WTC11 (cell line): ENCODE data around the gene PSD2. TPM values are rescaled to one million over a fixed set of nuclear protein-coding genes. Genes with fewer than 3 reads are reported as not detected.
"Not testable (repeated sequence)": the region's sequence is repeated elsewhere in the genome, so short reads cannot be mapped to it uniquely, and the experiment has no call there.

Source experiments
- ATAC-seq: fragments of 200-7000 bp; cut with Tn5 transposase; 2 replicates; pipeline ENCODE4 v1.10.0; 2021; ENCODE audit warnings: mild to moderate bottlenecking, moderate library complexity
- CTCF ChIA-PET: fragments of 300-600 bp; sonication (Branson Sonifier 250); formaldehyde crosslinking; loops from one replicate; lab custom pipeline; 2021; ENCODE audit warnings: antibody characterized with exemption; lab: Charles Lee
- POLR2A ChIA-PET: fragments of 350-600 bp; sonication (Branson Sonifier 250); formaldehyde crosslinking; loops from one replicate; lab custom pipeline; 2021; ENCODE audit warnings: antibody characterized with exemption; lab: Charles Lee
- DNase-seq: peaks from one replicate; pipeline ENCODE4 v3.0.0; 2021; ENCODE audit warnings: low spot score
- H3K27ac Mint-ChIP-seq: 2 replicates; pipeline ENCODE4 v1.8.0; 2021; ENCODE audit warnings: mixed read lengths
- H3K27me3 Mint-ChIP-seq: 2 replicates; pipeline ENCODE4 v1.8.0; 2021; ENCODE audit warnings: low read depth, mild to moderate bottlenecking, moderate library complexity, mixed read lengths
- H3K36me3 Mint-ChIP-seq: 2 replicates; pipeline ENCODE4 v1.8.0; 2021; ENCODE audit warnings: mixed read lengths
- H3K4me1 Mint-ChIP-seq: 2 replicates; pipeline ENCODE4 v1.8.0; 2022; ENCODE audit warnings: mixed read lengths
- H3K4me3 Mint-ChIP-seq: 2 replicates; pipeline ENCODE4 v1.8.0; 2021; ENCODE audit warnings: mild to moderate bottlenecking, moderate library complexity, mixed read lengths
- H3K9me3 Mint-ChIP-seq: 2 replicates; pipeline ENCODE4 v1.8.0; 2021; ENCODE audit warnings: mixed read lengths
- ETV6 ChIP-seq: sonication (generic); formaldehyde crosslinking; IDR thresholded peaks from 2 replicates; pipeline ENCODE4 v1.8.1; 2022; ENCODE audit warnings: mild to moderate bottlenecking, missing genetic modification reagents
- SP1 ChIP-seq: sonication (generic); formaldehyde crosslinking; conservative IDR thresholded peaks from 2 replicates; pipeline ENCODE4 v1.8.1; 2022; ENCODE audit warnings: missing genetic modification reagents
- TCF7 ChIP-seq: sonication (generic); formaldehyde crosslinking; IDR thresholded peaks from 2 replicates; pipeline ENCODE4 v1.8.0; 2022; ENCODE audit warnings: mild to moderate bottlenecking, low read depth, missing genetic modification reagents, moderate library complexity
- TEAD1 ChIP-seq: sonication (generic); formaldehyde crosslinking; IDR thresholded peaks from 2 replicates; pipeline ENCODE4 v1.8.0; 2022; ENCODE audit warnings: mild to moderate bottlenecking, missing genetic modification reagents
- TP53 ChIP-seq: sonication (generic); formaldehyde crosslinking; IDR thresholded peaks from 2 replicates; pipeline ENCODE4 v1.8.1; 2023; ENCODE audit warnings: mild to moderate bottlenecking, missing genetic modification reagents
- ZNF263 ChIP-seq: sonication (generic); formaldehyde crosslinking; IDR thresholded peaks from 2 replicates; pipeline ENCODE4 v1.8.1; 2022; ENCODE audit warnings: low read depth, mild to moderate bottlenecking, moderate library complexity, missing genetic modification reagents
- total RNA-seq: library from RNA; stranded (reverse); gene quantifications from 3 replicates; pipeline ENCODE4 v1.2.3, GENCODE V29; 2021
- TF ChIP-seq, protein P1 (sequence below): fragments of 250-450 bp; sonication (Bioruptor Pico); IDR thresholded peaks from 2 replicates; pipeline ENCODE4 v1.9.0; 2021; ENCODE audit warnings: mild to moderate bottlenecking
- TF ChIP-seq, protein P2 (sequence below): fragments of 250-450 bp; sonication (Bioruptor Pico); IDR thresholded peaks from 2 replicates; pipeline ENCODE4 v1.9.0; 2021; ENCODE audit warnings: mild to moderate bottlenecking, borderline replicate concordance
- TF ChIP-seq, protein P3 (sequence below): fragments of 200-600 bp; IDR thresholded peaks from 2 replicates; pipeline ENCODE4 v1.8.0; 2022; ENCODE audit warnings: antibody characterized with exemption
- TF ChIP-seq, protein P4 (sequence below): sonication (generic); formaldehyde crosslinking; IDR thresholded peaks from 2 replicates; pipeline ENCODE4 v1.8.0; 2023; ENCODE audit warnings: mild to moderate bottlenecking, missing genetic modification reagents

PSD2 gene
- total RNA-seq, 1 experiment from 2014 or later = 0.57 TPM

DNA sequence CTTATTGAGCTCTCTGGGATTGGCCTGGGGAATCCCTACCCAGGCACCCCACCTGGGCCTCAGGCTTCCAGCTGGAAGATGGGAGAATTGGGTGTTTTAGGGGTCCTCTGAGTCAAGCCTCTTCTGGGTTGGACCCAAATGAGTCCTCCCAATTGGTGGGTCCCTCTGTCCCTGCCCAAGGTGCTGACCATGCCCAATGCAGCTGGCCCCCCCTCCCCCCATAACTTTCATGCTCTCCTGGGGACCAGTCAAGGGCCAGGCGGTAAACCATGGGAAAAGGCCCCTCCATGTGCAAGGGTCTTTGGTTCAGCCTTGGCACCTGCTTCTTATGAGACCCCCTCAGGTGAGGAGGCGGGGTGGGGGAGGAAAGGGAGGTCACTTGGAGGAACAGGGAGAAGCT, 3.4 kb upstream of the PSD2 start (continued):
- TF ChIP-seq TEAD1 (CRISPR knock-in tag) (no peak), TCF7 (CRISPR knock-in tag) (no peak), TP53 (CRISPR knock-in tag) (no peak), ETV6 (CRISPR knock-in tag) (no peak), ZNF263 (no peak), SP1 (CRISPR knock-in tag) (no peak)
- TF ChIP-seq, protein P1, sequence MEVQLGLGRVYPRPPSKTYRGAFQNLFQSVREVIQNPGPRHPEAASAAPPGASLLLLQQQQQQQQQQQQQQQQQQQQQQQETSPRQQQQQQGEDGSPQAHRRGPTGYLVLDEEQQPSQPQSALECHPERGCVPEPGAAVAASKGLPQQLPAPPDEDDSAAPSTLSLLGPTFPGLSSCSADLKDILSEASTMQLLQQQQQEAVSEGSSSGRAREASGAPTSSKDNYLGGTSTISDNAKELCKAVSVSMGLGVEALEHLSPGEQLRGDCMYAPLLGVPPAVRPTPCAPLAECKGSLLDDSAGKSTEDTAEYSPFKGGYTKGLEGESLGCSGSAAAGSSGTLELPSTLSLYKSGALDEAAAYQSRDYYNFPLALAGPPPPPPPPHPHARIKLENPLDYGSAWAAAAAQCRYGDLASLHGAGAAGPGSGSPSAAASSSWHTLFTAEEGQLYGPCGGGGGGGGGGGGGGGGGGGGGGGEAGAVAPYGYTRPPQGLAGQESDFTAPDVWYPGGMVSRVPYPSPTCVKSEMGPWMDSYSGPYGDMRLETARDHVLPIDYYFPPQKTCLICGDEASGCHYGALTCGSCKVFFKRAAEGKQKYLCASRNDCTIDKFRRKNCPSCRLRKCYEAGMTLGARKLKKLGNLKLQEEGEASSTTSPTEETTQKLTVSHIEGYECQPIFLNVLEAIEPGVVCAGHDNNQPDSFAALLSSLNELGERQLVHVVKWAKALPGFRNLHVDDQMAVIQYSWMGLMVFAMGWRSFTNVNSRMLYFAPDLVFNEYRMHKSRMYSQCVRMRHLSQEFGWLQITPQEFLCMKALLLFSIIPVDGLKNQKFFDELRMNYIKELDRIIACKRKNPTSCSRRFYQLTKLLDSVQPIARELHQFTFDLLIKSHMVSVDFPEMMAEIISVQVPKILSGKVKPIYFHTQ = no peak
- TF ChIP-seq, protein P2, sequence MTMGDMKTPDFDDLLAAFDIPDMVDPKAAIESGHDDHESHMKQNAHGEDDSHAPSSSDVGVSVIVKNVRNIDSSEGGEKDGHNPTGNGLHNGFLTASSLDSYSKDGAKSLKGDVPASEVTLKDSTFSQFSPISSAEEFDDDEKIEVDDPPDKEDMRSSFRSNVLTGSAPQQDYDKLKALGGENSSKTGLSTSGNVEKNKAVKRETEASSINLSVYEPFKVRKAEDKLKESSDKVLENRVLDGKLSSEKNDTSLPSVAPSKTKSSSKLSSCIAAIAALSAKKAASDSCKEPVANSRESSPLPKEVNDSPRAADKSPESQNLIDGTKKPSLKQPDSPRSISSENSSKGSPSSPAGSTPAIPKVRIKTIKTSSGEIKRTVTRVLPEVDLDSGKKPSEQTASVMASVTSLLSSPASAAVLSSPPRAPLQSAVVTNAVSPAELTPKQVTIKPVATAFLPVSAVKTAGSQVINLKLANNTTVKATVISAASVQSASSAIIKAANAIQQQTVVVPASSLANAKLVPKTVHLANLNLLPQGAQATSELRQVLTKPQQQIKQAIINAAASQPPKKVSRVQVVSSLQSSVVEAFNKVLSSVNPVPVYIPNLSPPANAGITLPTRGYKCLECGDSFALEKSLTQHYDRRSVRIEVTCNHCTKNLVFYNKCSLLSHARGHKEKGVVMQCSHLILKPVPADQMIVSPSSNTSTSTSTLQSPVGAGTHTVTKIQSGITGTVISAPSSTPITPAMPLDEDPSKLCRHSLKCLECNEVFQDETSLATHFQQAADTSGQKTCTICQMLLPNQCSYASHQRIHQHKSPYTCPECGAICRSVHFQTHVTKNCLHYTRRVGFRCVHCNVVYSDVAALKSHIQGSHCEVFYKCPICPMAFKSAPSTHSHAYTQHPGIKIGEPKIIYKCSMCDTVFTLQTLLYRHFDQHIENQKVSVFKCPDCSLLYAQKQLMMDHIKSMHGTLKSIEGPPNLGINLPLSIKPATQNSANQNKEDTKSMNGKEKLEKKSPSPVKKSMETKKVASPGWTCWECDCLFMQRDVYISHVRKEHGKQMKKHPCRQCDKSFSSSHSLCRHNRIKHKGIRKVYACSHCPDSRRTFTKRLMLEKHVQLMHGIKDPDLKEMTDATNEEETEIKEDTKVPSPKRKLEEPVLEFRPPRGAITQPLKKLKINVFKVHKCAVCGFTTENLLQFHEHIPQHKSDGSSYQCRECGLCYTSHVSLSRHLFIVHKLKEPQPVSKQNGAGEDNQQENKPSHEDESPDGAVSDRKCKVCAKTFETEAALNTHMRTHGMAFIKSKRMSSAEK (CRISPR knock-in tag) = no peak

DNA sequence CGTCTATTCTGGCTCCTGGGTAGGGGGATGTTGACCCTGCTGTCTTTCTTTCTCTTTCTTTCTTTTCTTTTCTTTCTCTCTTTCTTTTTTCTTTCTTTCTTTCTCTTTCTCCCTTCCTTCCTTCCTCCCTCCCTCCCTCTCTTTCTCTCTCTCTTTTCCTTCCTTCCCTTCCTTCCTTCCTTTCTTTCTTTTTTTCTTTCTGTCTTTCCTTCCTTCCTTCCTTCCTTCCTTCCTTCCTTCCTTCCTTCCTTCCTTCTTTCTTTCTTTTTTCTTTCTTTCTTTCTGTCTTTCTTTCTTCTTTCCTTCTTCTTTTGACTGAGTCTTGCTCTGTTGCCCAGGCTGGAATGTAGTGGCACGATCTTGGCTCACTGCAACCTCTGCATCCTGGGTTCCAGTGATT, 3.0 kb upstream of the PSD2 start:
- not testable (repeated sequence) for H3K9me3 Mint-ChIP-seq, H3K36me3 Mint-ChIP-seq, H3K27ac Mint-ChIP-seq, DNase-seq, H3K4me3 Mint-ChIP-seq, ATAC-seq, H3K4me1 Mint-ChIP-seq
- H3K27me3 Mint-ChIP-seq = peaks cover 83% of the 10 kb centered on the region
- ChIA-PET CTCF (interaction anchor here (1.0 to 4.4 kb wide), 9 partner anchors 17 to 352 kb away, joined by 3 to 41 read pairs (median 8); no protein-coding TSS in a partner anchor), POLR2A (interaction anchor here (0.8 kb wide), 1 partner anchor 315 kb away, joined by 3 read pairs; no protein-coding TSS in a partner anchor)

DNA sequence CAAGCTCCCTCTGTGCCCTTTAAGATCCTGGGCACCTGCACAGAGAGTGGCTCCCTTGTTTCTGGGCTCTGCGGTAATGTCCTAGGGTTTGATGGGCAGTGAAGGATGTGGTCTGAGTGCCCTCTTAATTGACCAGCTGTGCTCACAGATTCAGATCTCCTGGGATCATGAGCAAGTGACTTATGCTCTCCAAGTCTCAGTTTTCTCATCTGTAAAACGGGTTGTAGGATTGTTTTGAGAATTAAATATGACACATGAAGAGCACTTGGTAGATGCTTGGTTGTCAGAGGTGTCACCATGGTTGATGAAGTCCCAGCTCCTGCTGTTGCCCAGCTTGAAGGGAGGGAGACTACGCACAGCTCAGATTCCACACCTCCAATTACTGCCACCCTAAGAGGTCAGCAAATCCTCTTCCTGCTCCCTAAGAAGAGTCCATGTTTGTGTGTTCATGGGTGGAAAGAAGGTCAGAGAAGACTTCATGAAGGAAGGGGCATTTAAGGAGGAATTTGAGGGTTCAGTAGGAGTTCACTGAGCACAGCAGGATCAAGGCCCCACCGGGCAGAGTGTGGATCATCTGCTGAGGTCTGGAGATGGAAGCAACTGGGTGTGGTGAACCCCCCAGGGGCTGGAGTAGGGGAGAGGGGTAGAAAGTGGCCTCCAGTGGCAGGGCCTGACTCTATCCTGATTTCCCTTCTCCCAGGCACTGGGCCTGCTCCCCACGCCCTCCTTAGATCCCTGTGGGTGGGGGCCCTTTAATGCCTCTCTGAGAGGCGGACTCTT, 1.4 kb upstream of the PSD2 start:
- peaks cover 89% of the 10 kb centered on the region for H3K27me3 Mint-ChIP-seq
- peak overlapping the region; percentile 64 for H3K4me3 Mint-ChIP-seq
- DNase-seq (no peak), ATAC-seq (no peak)
- no peak overlapping the region for H3K27ac Mint-ChIP-seq
- H3K4me1 Mint-ChIP-seq = peaks cover 5% of the 10 kb centered on the region; the same call in 1 of the 2 replicates
- H3K9me3 Mint-ChIP-seq = no peaks in the 10 kb centered on the region
- POLR2A ChIA-PET = no interaction called here
- CTCF ChIA-PET = interaction anchor here (0.6 to 4.4 kb wide), 6 partner anchors 14 to 350 kb away, joined by 3 to 41 read pairs (median 8); no protein-coding TSS in a partner anchor
- TF ChIP-seq, protein P3, sequence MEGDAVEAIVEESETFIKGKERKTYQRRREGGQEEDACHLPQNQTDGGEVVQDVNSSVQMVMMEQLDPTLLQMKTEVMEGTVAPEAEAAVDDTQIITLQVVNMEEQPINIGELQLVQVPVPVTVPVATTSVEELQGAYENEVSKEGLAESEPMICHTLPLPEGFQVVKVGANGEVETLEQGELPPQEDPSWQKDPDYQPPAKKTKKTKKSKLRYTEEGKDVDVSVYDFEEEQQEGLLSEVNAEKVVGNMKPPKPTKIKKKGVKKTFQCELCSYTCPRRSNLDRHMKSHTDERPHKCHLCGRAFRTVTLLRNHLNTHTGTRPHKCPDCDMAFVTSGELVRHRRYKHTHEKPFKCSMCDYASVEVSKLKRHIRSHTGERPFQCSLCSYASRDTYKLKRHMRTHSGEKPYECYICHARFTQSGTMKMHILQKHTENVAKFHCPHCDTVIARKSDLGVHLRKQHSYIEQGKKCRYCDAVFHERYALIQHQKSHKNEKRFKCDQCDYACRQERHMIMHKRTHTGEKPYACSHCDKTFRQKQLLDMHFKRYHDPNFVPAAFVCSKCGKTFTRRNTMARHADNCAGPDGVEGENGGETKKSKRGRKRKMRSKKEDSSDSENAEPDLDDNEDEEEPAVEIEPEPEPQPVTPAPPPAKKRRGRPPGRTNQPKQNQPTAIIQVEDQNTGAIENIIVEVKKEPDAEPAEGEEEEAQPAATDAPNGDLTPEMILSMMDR = no peak
- TF ChIP-seq, protein P4, sequence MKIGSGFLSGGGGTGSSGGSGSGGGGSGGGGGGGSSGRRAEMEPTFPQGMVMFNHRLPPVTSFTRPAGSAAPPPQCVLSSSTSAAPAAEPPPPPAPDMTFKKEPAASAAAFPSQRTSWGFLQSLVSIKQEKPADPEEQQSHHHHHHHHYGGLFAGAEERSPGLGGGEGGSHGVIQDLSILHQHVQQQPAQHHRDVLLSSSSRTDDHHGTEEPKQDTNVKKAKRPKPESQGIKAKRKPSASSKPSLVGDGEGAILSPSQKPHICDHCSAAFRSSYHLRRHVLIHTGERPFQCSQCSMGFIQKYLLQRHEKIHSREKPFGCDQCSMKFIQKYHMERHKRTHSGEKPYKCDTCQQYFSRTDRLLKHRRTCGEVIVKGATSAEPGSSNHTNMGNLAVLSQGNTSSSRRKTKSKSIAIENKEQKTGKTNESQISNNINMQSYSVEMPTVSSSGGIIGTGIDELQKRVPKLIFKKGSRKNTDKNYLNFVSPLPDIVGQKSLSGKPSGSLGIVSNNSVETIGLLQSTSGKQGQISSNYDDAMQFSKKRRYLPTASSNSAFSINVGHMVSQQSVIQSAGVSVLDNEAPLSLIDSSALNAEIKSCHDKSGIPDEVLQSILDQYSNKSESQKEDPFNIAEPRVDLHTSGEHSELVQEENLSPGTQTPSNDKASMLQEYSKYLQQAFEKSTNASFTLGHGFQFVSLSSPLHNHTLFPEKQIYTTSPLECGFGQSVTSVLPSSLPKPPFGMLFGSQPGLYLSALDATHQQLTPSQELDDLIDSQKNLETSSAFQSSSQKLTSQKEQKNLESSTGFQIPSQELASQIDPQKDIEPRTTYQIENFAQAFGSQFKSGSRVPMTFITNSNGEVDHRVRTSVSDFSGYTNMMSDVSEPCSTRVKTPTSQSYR (CRISPR knock-in tag) = no peak
- TF ChIP-seq, all 79 proteins: peak for 0
- H3K36me3 Mint-ChIP-seq = no peaks in the 10 kb centered on the region
